Stimulated activated CD4-positive, alpha-beta T cell treated with anti-CD3 and anti-CD28 coated beads, Interleukin-12 subunit alpha, Interleukin-12 subunit beta, amount 100 ng/mL, for 24 hours (primary cell): ENCODE results near the gene FKBP8.
"Not testable (repeated sequence)": the region's sequence is repeated elsewhere in the genome, so short reads cannot be mapped to it uniquely, and the experiment has no call there.

Experiments
- DNase-seq, 2 experiments: peaks; one replicate each; pipeline ENCODE4 v3.0.0-alpha.2; 2020; ENCODE audit warnings: low read depth in 2 of 2

Gene FKBP8

GRCh38 chr19:18558604-18559003 is 15.2 kb upstream of the FKBP8 start:
- DNase-seq = no peak

- DNase-seq = no peak
Measured at GRCh38 chr19:18558202-18558555, 14.8 kb upstream of the FKBP8 start.

- DNase-seq = peak; percentile 93 to 97
Measured at GRCh38 chr19:18557411-18558201, 14.2 kb upstream of the FKBP8 start, which contains the start of gene KXD1. Gene KXD1, plus strand, starts transcription at chr19:18557870. Its CDS starts 4,187 bp downstream, at chr19:18562057.

- no peak for DNase-seq
Measured at GRCh38 chr19:18551631-18552030, 8.3 kb upstream of the FKBP8 start.

GRCh38 chr19:18543814-18544475 is 572 bp upstream of the FKBP8 start:
- DNase-seq = peak; percentile 48 to 67

- DNase-seq = no peak
Measured at GRCh38 chr19:18541992-18542940, 1.1 kb downstream of the FKBP8 start.

DNA sequence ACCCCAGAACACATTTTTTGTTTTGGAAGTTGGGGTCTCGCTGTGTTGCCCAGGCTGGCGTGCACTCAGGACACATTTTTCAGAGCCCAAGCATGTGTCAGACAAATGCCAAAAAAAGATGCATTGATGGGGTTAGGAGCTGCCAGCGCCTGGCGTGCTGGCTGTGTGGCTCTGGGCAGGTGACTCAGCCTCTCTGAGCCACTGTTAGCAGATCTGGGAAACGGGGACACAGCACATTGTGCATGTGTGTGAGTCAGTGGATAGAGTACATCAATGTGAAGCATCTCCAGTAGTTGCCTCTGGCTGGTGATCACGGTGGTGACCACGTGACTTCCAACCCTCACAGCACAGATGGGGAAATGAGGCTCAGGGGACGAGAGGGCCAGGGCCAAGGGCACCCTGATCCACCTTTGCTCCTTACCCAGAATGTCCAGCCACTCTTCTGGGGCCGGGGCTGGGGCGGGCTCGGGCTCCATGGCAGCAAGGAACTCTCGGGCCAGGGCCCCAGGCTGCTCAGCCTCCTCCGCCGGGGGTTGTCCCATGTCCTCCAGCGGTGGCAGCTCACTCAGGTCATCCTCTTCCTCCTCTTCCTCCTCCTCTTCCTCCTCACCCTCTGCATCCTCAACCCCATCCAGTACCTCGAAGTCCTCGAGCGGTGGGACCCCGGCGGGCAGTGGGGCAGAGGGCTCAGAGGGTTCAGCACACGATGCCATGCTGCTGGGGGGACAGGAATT is 1.9 kb downstream of the FKBP8 start:
- no peak for DNase-seq

GRCh38 chr19:18540200-18540599 is 3.2 kb downstream of the FKBP8 start:
- DNase-seq = not testable (repeated sequence)

DNA sequence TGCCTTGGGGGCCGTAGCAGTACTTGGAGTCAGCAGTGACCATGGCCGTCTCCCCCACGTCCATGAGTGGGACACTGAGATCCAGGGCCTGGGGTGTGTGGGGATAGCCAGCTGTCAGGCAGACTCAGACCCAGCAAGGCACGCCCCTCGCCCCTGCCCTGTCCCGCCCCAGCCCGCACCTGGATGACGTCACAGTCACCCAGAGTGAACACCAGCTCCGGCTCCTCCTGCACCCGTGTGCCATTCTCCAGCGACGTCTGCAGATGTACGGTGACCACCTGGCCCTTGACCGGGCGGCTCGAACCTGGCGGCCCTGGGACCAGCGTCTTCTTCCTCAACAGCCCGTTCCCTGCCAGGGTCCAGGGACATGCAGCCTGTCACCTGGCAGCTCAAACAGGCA is 4.0 kb downstream of the FKBP8 start:
- no peak for DNase-seq

DNA sequence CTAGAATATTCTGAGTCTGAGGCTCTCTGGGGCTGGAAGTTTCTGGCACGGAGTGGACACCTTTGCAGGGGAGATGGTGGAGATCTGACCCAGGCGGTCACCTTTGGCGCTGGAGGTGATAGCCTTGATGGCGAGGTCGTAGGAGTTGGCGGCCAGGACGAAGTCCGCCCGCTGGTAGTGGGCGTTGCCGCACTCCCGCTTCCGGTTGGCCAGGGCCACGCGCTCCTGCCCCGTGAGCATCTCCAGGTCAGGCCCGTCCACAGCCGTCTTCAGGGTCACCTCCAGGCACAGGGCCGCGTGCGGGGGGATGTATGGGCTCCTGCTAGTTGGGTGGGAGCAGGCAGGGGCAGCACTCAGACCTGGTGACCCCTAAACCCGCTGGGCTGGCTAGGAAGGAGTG is 5.3 kb downstream of the FKBP8 start:
- no peak for DNase-seq

DNA sequence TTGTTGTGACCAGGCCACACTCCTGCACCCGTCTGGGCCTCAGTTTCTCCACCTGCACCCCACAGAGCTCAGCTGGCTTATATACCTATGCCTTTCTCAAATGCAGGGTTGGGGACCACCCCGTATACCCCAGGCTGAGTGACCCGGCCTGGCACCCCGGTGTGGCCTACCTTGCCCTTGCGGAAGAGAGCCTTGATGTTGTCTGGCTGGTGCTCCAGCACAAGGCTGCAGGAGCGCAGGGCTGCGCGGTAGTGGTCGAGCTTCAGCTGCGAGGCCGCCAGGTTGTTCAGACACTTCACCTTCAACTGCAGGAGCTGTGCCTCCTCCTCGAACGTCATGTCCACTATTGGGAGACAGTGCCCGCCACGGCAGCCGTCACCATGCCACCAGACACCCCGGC is 5.9 kb downstream of the FKBP8 start:
- no peak for DNase-seq

GRCh38 chr19:18536475-18536874 is 6.9 kb downstream of the FKBP8 start:
- no peak for DNase-seq

DNA sequence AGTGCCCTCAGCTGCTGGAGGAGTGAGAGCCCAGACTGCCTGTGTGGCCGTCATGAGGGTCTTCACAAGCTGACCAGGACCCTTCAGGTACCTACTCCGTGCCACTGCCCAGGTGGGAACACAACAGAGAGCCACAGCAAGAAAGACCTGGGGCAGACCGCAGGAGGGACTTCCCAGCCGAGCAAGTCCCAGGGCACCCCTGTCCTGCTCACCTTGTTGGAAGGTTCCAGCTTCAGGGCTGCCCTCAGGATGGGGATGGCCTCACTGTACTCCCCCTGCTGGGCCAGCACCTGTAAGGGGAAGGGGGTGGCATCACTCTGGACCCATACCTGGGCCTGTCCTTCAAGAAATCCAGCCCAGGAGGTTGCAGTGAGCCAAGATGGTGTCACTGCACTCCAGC is 10.3 kb downstream of the FKBP8 start:
- DNase-seq = no peak

- no peak for DNase-seq
Measured at GRCh38 chr19:18532168-18532890, 11.0 kb downstream of the FKBP8 start.

GRCh38 chr19:18531485-18531884 is 11.9 kb downstream of the FKBP8 start:
- DNase-seq = no peak

GRCh38 chr19:18529782-18530181 is 13.6 kb downstream of the FKBP8 start:
- no peak for DNase-seq

DNA sequence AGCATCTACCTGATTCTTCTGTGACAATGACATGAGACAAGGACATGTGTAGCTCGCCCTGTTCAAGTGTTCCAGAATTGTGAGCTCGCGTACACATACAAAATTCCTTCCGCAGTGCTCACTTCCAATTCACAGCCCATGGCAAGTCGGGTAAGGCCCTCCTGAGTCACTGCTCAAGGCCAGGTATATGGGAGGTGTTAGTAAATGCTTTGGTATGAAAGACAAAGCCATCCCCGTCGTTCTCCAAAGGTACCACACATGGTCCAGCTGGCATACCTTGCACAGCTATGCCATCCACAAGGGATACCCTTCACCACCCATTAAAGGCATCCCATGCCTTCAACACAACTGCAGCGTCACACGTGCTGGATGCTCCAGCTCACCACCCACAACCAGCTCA is 17.1 kb downstream of the FKBP8 start:
- no peak for DNase-seq

DNA sequence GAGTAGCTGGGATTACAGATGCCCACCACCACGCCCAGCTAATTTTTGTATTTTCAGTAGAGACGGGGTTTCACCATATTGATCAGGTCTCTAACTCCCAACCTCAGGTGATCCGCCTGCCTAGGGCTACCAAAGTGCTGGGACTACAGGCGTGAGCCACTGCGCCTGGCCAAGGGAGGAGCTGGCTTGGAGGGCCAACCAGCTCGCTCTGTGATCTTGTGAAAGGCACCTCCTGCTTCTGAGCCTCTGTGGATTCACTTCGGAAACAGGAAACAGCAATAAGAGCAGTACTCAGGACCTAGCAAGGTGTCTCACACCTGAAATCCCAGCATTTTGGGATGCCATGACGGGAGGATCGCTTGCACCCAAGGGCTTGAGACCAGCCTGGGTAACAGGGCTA is 19.5 kb downstream of the FKBP8 start:
- no peak for DNase-seq

DNA sequence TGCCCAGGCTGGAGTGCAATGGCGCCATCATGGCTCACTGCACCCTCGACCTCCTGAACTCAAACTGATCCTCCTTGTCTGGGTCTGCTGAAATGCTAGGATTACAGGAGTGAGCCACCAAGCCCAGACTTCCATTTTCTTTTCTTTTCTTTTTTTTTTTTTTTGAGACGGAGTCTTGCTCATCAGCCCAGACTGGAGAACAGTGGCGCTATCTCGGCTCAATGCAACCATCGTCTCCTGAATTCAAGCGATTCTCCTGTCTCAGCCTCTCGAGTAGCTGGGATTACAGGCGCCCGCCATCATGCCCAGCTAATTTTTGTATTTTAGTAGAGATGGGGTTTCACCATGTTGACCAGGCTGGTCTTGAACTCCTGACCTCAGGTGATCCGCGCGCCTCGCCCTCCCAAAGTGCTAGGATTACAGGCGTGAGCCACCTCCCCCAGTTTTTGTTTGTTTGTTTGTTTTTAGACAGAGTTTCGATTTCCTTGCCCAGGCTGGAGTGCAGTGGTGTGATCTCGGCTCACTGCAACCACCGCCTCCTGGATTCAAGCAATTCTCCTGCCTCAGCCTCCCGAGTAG is 20.4 kb downstream of the FKBP8 start:
- DNase-seq = not testable (repeated sequence)

DNA sequence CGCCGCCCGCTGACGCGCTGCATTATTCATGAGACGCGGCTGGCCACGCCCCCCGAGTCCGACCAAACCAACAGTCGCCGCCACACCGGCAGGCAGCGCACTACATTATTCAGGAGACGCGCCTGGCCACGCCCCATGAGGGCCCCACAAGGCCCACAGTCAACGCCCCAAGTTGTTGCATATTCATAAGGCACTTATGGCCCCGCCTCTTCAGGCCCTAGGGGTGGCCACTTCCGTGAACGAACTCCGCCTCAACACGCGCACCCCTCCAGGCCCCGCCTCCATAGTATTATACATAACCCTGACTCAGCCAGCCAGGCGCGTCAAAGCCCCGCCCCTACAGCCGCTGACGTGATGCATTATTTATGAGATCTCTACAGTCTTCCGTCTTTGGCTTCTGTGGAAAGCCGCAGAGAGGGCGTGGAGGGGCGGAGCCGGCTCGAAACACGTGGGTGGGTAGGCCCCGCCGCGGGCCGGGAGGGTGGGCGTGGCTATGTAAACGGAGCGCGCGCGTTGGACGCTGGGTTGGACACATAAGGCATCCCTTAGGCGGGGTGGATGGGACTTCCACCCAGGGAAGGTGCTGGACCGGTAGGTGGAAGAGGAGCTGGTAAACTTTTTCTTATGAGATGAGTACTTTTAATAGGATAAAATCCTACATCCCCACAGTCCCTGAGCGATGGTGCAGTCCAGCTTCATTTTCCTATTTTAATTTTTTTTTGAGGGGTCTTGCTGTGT is 21.1 kb downstream of the FKBP8 start:
- DNase-seq = peak; percentile 100
